GM18868 (cell line): ENCODE data around the gene ZNRF4.
"Not testable (repeated sequence)": the region's sequence is repeated elsewhere in the genome, so short reads cannot be mapped to it uniquely, and the experiment has no call there.

Experiments
- ATAC-seq: cut with Tn5 transposase; IDR thresholded peaks from one replicate; pipeline ENCODE4 v1.9.1; 2021; ENCODE audit warnings: mild to moderate bottlenecking, moderate library complexity; ENCODE audit not compliant: unreplicated experiment

Gene ZNRF4

GRCh38 chr19:5455367-5456129 lies at the start of gene ZNRF4:
TSS of gene ZNRF4 (plus strand) at chr19:5455417. CDS start at chr19:5455492, 75 bp downstream.
- no peak for ATAC-seq

- not testable (repeated sequence) for ATAC-seq
Measured at GRCh38 chr19:5406198-5406597, 49.0 kb upstream of the ZNRF4 start.

- ATAC-seq, result no peak
Measured at GRCh38 chr19:5406816-5407215, 48.4 kb upstream of the ZNRF4 start.

- no peak for ATAC-seq
Measured at GRCh38 chr19:5407356-5407755, 47.9 kb upstream of the ZNRF4 start.

GRCh38 chr19:5417495-5418436 lies 37.5 kb upstream of the ZNRF4 start:
- no peak for ATAC-seq

GRCh38 chr19:5418677-5419076 lies 36.5 kb upstream of the ZNRF4 start:
- ATAC-seq, result no peak

GRCh38 chr19:5420953-5421352 lies 34.3 kb upstream of the ZNRF4 start:
- ATAC-seq, result no peak

- no peak for ATAC-seq
Measured at GRCh38 chr19:5423567-5424125, 31.6 kb upstream of the ZNRF4 start.

GRCh38 chr19:5424192-5424973 lies 30.8 kb upstream of the ZNRF4 start:
- ATAC-seq, result no peak

GRCh38 chr19:5425260-5425659 lies 30.0 kb upstream of the ZNRF4 start:
- ATAC-seq, result no peak

- no peak for ATAC-seq
Measured at GRCh38 chr19:5430237-5430636, 25.0 kb upstream of the ZNRF4 start.

GRCh38 chr19:5432687-5433086 lies 22.5 kb upstream of the ZNRF4 start:
- no peak for ATAC-seq

- ATAC-seq, result no peak
Measured at GRCh38 chr19:5434351-5434917, 20.8 kb upstream of the ZNRF4 start.

- ATAC-seq, result no peak
Measured at GRCh38 chr19:5434970-5435641, 20.1 kb upstream of the ZNRF4 start.

GRCh38 chr19:5435642-5436017 lies 19.6 kb upstream of the ZNRF4 start:
- no peak for ATAC-seq

- ATAC-seq, result no peak
Measured at GRCh38 chr19:5436106-5436947, 18.9 kb upstream of the ZNRF4 start.

- no peak for ATAC-seq
Measured at GRCh38 chr19:5436948-5437306, 18.3 kb upstream of the ZNRF4 start.

- ATAC-seq, result not testable (repeated sequence)
Measured at GRCh38 chr19:5438756-5439155, 16.5 kb upstream of the ZNRF4 start.

GRCh38 chr19:5439452-5439851 lies 15.8 kb upstream of the ZNRF4 start:
- no peak for ATAC-seq
